OCI-LY3 (cell line): ENCODE data around the gene RNF144A.

Experiments
- H2AFZ ChIP-seq: fragments of 200-600, 300-600 bp; shearing (Covaris generic); 2 replicates; pipeline ENCODE4 v1.6.0; 2014; ENCODE audit warnings: antibody characterized with exemption, low read depth, low read length
- H3K27ac ChIP-seq: fragments of 200-600, 300-600 bp; sonication (generic); 2 replicates; pipeline ENCODE4 v1.5.1; 2014; ENCODE audit warnings: mild to moderate bottlenecking, low read length, moderate library complexity, mixed read lengths
- H3K27me3 ChIP-seq: fragments of 200-600, 300-600 bp; sonication (generic); 2 replicates; pipeline ENCODE4 v1.6.1; 2014; ENCODE audit warnings: low read depth, low read length, mixed read lengths
- H3K36me3 ChIP-seq: fragments of 200-600, 300-600 bp; sonication (generic); replicated peaks from 2 replicates; pipeline ENCODE3; 2014; ENCODE audit warnings: low read depth, low read length, mixed read lengths
- H3K4me1 ChIP-seq: fragments of 300-600, 200-600 bp; sonication (generic); 2 replicates; pipeline ENCODE4 v1.6.1; 2014; ENCODE audit warnings: low read length, mixed read lengths
- H3K4me2 ChIP-seq: fragments of 200-600, 300-600 bp; sonication (generic); 2 replicates; pipeline ENCODE4 v1.6.1; 2014; ENCODE audit warnings: low read length, mixed read lengths
- H3K4me3 ChIP-seq: fragments of 300-600, 200-600 bp; sonication (generic); 2 replicates; pipeline ENCODE4 v1.5.1; 2014; ENCODE audit warnings: antibody characterized with exemption, mild to moderate bottlenecking, low read length, moderate library complexity
- H3K79me2 ChIP-seq: fragments of 300-600, 200-600 bp; shearing (Covaris generic); 2 replicates; pipeline ENCODE4 v1.6.1; 2014; ENCODE audit warnings: mild to moderate bottlenecking, low read length, mixed read lengths
- H3K9ac ChIP-seq: fragments of 300-600, 200-600 bp; shearing (Covaris generic); 2 replicates; pipeline ENCODE4 v1.6.0; 2014; ENCODE audit warnings: mild to moderate bottlenecking, low read length, moderate library complexity
- H3K9me3 ChIP-seq: fragments of 200-600, 300-600 bp; shearing (Covaris generic); 2 replicates; pipeline ENCODE4 v1.6.1; 2014; ENCODE audit warnings: low read length, mixed read lengths; ENCODE audit not compliant: insufficient read depth
- H4K20me1 ChIP-seq: fragments of 200-600, 300-600 bp; sonication (generic); 2 replicates; pipeline ENCODE4 v1.6.1; 2016; ENCODE audit warnings: low read length, mixed read lengths; ENCODE audit not compliant: insufficient read depth
- EZH2phosphoT487 ChIP-seq: fragments of 200-600 bp; shearing (Covaris generic); IDR thresholded peaks from 2 replicates; pipeline ENCODE4 v1.6.1; 2018; ENCODE audit warnings: antibody characterized with exemption, mixed run types, low read depth
- TF ChIP-seq, protein P1 (sequence below): fragments of 200-600, 300-600 bp; sonication (generic); IDR thresholded peaks from 2 replicates; pipeline ENCODE4 v1.5.1; 2014; ENCODE audit warnings: antibody characterized with exemption, low read length, low read depth

The RNF144A gene

DNA sequence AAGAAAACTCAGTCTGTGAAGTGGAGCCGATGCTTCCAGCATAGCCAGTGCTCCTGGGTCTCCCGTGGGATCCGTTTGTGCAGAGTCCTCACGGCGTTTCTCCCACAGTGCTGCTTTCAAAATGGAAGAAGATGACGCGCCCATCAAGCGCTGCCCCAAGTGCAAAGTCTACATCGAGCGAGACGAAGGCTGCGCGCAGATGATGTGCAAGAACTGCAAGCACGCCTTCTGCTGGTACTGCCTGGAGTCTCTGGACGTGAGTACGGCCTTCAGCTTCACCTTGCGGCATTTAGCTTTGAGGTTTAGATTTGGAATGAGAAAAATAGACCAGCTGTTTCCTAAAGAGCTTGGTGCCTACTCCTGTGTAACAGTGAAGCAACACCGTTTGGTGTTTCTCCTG is 107.0 kb downstream of the RNF144A start:
- no peak overlapping the region for H3K9ac ChIP-seq
- H3K4me1 ChIP-seq = no peaks in the 10 kb centered on the region
- H3K79me2 ChIP-seq = no peaks in the 10 kb centered on the region
- no peaks in the 10 kb centered on the region for H4K20me1 ChIP-seq
- no peaks in the 10 kb centered on the region for H3K9me3 ChIP-seq
- H3K27ac ChIP-seq = no peak overlapping the region
- no peaks in the 10 kb centered on the region for H3K27me3 ChIP-seq
- no peaks in the 10 kb centered on the region for H3K36me3 ChIP-seq
- H2AFZ ChIP-seq = no peak overlapping the region
- TF ChIP-seq EZH2phosphoT487 = no peak
- TF ChIP-seq, protein P1, sequence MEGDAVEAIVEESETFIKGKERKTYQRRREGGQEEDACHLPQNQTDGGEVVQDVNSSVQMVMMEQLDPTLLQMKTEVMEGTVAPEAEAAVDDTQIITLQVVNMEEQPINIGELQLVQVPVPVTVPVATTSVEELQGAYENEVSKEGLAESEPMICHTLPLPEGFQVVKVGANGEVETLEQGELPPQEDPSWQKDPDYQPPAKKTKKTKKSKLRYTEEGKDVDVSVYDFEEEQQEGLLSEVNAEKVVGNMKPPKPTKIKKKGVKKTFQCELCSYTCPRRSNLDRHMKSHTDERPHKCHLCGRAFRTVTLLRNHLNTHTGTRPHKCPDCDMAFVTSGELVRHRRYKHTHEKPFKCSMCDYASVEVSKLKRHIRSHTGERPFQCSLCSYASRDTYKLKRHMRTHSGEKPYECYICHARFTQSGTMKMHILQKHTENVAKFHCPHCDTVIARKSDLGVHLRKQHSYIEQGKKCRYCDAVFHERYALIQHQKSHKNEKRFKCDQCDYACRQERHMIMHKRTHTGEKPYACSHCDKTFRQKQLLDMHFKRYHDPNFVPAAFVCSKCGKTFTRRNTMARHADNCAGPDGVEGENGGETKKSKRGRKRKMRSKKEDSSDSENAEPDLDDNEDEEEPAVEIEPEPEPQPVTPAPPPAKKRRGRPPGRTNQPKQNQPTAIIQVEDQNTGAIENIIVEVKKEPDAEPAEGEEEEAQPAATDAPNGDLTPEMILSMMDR = no peak
- H3K4me3 ChIP-seq = no peak overlapping the region
- H3K4me2 ChIP-seq = no peak overlapping the region

DNA sequence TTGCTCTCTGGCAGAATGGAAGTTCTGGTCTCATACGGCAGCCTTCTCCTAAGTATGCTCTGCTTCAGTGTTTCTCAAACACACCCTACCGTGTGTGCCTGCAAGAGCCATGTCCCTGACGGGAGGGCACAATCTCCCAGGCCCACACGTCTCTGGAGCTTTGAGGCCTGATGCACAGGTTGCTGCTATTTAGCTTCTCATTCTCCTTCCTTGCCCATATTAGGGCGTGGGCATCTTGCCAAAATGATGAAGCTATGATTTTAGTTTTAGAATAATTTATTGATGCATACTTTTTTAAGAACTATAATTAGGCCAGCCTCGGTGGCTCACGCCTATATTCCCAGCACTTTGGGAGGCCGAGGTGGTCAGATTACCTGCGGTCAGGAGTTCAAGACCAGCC is 107.9 kb downstream of the RNF144A start:
- Histone ChIP-seq H2AFZ (no peak overlapping the region), H3K27me3 (no peaks in the 10 kb centered on the region), H4K20me1 (no peaks in the 10 kb centered on the region), H3K36me3 (no peaks in the 10 kb centered on the region), H3K27ac (no peak overlapping the region), H3K4me1 (no peaks in the 10 kb centered on the region), H3K79me2 (no peaks in the 10 kb centered on the region), H3K4me2 (no peak overlapping the region), H3K4me3 (no peak overlapping the region), H3K9ac (no peak overlapping the region), H3K9me3 (no peaks in the 10 kb centered on the region)
- TF ChIP-seq EZH2phosphoT487 = no peak
- TF ChIP-seq, protein P1 = no peak

DNA sequence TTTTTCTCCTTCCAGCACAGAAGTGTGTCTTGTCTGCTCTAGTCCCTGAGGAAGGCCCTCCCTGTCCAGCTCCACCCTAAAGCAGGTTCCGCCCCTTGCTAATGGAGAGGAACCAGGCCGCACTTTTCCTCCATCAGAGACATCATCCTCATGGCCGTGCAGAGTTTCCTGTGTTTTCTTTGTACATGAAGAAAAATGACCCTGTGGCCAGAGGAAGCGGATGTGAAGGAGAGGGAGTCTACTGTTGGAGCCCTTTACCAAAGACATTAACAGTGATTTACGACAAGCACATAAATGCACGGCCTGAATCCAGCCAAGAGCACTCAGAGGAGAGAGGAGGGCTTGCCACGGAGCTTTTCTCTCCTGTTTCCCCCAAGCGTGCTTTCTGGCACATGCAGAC is 109.5 kb downstream of the RNF144A start:
- Histone ChIP-seq H4K20me1 (no peaks in the 10 kb centered on the region), H3K36me3 (no peaks in the 10 kb centered on the region), H3K27me3 (no peaks in the 10 kb centered on the region), H3K9ac (no peak overlapping the region), H3K4me3 (no peak overlapping the region), H3K27ac (no peak overlapping the region), H3K4me2 (no peak overlapping the region), H3K79me2 (no peaks in the 10 kb centered on the region), H3K4me1 (no peaks in the 10 kb centered on the region), H3K9me3 (no peaks in the 10 kb centered on the region), H2AFZ (no peak overlapping the region)
- TF ChIP-seq, protein P1 = no peak
- TF ChIP-seq EZH2phosphoT487 = no peak

DNA sequence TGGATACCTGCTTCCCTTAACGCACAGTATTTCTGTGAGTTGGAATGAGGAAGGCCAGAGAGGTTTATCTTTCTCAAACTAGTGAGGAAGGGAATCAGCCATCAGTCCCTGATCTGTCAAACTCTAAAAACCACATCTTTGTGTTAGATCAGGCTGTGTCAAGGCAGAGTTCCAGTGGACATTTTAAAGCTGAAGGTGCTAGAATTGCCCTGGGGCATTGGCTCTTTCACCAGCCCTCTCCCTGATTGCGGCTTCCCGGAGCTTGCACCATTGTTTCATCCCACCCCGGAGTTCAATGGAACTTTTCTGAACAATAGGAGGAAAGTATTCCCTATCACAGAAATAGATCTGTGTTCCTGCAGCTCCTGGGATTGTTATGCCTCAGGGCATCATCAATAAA is 110.2 kb downstream of the RNF144A start:
- no peak overlapping the region for H2AFZ ChIP-seq
- H3K9me3 ChIP-seq = no peaks in the 10 kb centered on the region
- no peaks in the 10 kb centered on the region for H3K36me3 ChIP-seq
- no peak overlapping the region for H3K4me3 ChIP-seq
- TF ChIP-seq EZH2phosphoT487 = no peak
- TF ChIP-seq, protein P1 = no peak
- H3K4me1 ChIP-seq = no peaks in the 10 kb centered on the region
- H3K79me2 ChIP-seq = no peaks in the 10 kb centered on the region
- H3K27me3 ChIP-seq = no peaks in the 10 kb centered on the region
- no peak overlapping the region for H3K27ac ChIP-seq
- no peaks in the 10 kb centered on the region for H4K20me1 ChIP-seq
- no peak overlapping the region for H3K4me2 ChIP-seq
- no peak overlapping the region for H3K9ac ChIP-seq
